ENCODE data around the gene MIF. TPM values are rescaled to one million over a fixed set of nuclear protein-coding genes. Genes with fewer than 3 reads are reported as not detected.
A peak's percentile ranks its signal among the peaks of the same experiment; 100 is the strongest.
"Not testable (repeated sequence)": the region's sequence is repeated elsewhere in the genome, so short reads cannot be mapped to it uniquely, and the experiment has no call there.

Gene MIF
- total RNA-seq, 1 donor from 2014 or later: 128 TPM

GRCh38 chr22:23899042-23899745 lies 5.0 kb downstream of the MIF start:
- DNase-seq (ENCODE audit: low spot score in 2 of 2) (no peak), FAIRE-seq (no peak)

- DNase-seq (ENCODE audit: low spot score in 2 of 2); FAIRE-seq: not testable (repeated sequence)
Observed at GRCh38 chr22:23900227-23900626, 6.0 kb downstream of the MIF start.

GRCh38 chr22:23901600-23901999 lies 7.4 kb downstream of the MIF start:
- no peak for DNase-seq (ENCODE audit: low spot score in 2 of 2)
- no peak for FAIRE-seq

- DNase-seq (ENCODE audit: low spot score in 2 of 2) (no peak), FAIRE-seq (no peak)
Observed at GRCh38 chr22:23903328-23903971, 9.3 kb downstream of the MIF start.

GRCh38 chr22:23904573-23905254 lies 10.5 kb downstream of the MIF start:
- FAIRE-seq: no peak

GRCh38 chr22:23906641-23907040 lies 12.5 kb downstream of the MIF start:
- FAIRE-seq (no peak), DNase-seq (ENCODE audit: low spot score in 2 of 2) (no peak)

More at GRCh38 chr22:23904573-23905254, 10.5 kb downstream of the MIF start:
- DNase-seq (ENCODE audit: low spot score in 2 of 2): peak; percentile 55 to 59

GRCh38 chr22:23907423-23907822 lies 13.2 kb downstream of the MIF start:
- DNase-seq (ENCODE audit: low spot score in 2 of 2); FAIRE-seq: not testable (repeated sequence)

- DNase-seq (ENCODE audit: low spot score in 2 of 2): no peak
- FAIRE-seq: no peak
Observed at GRCh38 chr22:23908587-23909205, 14.5 kb downstream of the MIF start.

- DNase-seq (ENCODE audit: low spot score in 2 of 2) (no peak), FAIRE-seq (no peak)
Observed at GRCh38 chr22:23909296-23909898, 15.2 kb downstream of the MIF start.

GRCh38 chr22:23910496-23911190 lies 16.5 kb downstream of the MIF start:
- FAIRE-seq (no peak), DNase-seq (ENCODE audit: low spot score in 2 of 2) (no peak)

GRCh38 chr22:23911318-23911980 lies 17.3 kb downstream of the MIF start:
- DNase-seq (ENCODE audit: low spot score in 2 of 2): no peak
- no peak for FAIRE-seq

GRCh38 chr22:23912293-23912903 lies 18.2 kb downstream of the MIF start:
- FAIRE-seq: no peak
- DNase-seq (ENCODE audit: low spot score in 2 of 2): no peak

GRCh38 chr22:23913306-23913660 lies 19.1 kb downstream of the MIF start:
- DNase-seq (ENCODE audit: low spot score in 2 of 2) (no peak), FAIRE-seq (no peak)

- DNase-seq (ENCODE audit: low spot score in 2 of 2): peak; percentile 87 to 98
- no peak for FAIRE-seq
Observed at GRCh38 chr22:23913661-23914353, 19.6 kb downstream of the MIF start.

GRCh38 chr22:23915290-23915689 lies 21.1 kb downstream of the MIF start:
- FAIRE-seq: no peak
- DNase-seq (ENCODE audit: low spot score in 2 of 2): no peak

GRCh38 chr22:23920267-23920611 lies 26.1 kb downstream of the MIF start:
- not testable (repeated sequence) for FAIRE-seq; DNase-seq (ENCODE audit: low spot score in 2 of 2)

GRCh38 chr22:23921586-23922201 lies 27.5 kb downstream of the MIF start:
- not testable (repeated sequence) for FAIRE-seq; DNase-seq (ENCODE audit: low spot score in 2 of 2)

- DNase-seq (ENCODE audit: low spot score in 2 of 2) (no peak), FAIRE-seq (no peak)
Observed at GRCh38 chr22:23922921-23923320, 28.7 kb downstream of the MIF start.

Measured in frontal cortex (tissue), 4 donors.